Stimulated activated CD4-positive, alpha-beta T cell treated with anti-CD3 and anti-CD28 coated beads, TNF-alpha, amount 100 ng/mL, for 48 hours (primary cell): ENCODE data around the gene WNT16.
"Not testable (repeated sequence)": the region's sequence is repeated elsewhere in the genome, so short reads cannot be mapped to it uniquely, and the experiment has no call there.

Experiments used
- DNase-seq, 3 donors: peaks; one replicate each; pipeline ENCODE4 v3.0.0-alpha.2; 2020; ENCODE audit warnings: low read depth in 3 of 3

The WNT16 gene

GRCh38 chr7:121328508-121329190 lies at the start of gene WNT16:
Gene WNT16 (plus strand): TSS chr7:121329000. CDS start chr7:121329293, 293 bp downstream.
- no peak for DNase-seq

GRCh38 chr7:121279060-121279620 lies 49.7 kb upstream of the WNT16 start:
- no peak for DNase-seq

- no peak for DNase-seq
Observed at GRCh38 chr7:121279822-121280221, 49.0 kb upstream of the WNT16 start.

- DNase-seq: no peak
Observed at GRCh38 chr7:121280656-121281055, 48.1 kb upstream of the WNT16 start.

- DNase-seq: no peak
Observed at GRCh38 chr7:121282129-121282528, 46.7 kb upstream of the WNT16 start.

- DNase-seq: no peak
Observed at GRCh38 chr7:121285066-121285667, 43.6 kb upstream of the WNT16 start.

- DNase-seq: no peak
Observed at GRCh38 chr7:121286186-121286585, 42.6 kb upstream of the WNT16 start.

- no peak for DNase-seq
Observed at GRCh38 chr7:121286742-121287734, 41.8 kb upstream of the WNT16 start.

GRCh38 chr7:121288894-121289293 lies 39.9 kb upstream of the WNT16 start:
- DNase-seq: no peak

DNA sequence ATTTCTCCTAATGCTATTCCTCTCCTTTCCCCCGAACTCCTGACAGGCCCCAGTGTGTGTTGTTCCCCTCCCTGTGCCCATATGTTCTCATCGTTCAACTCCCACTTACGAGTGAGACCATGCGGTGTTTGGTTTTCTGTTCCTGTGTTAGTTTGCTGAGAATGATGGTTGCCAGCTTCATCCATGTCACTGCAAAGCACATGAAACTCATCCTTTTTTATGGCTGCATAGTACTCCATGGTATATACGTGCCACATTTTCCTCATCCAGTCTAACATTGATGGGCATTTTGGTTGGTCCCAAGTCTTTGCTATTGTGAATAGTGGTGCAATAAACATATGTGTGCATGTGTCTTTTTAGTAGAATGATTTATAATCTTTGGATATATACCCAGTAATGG lies 38.9 kb upstream of the WNT16 start:
- DNase-seq: not testable (repeated sequence)

GRCh38 chr7:121294448-121294992 lies 34.3 kb upstream of the WNT16 start:
- DNase-seq: no peak

DNA sequence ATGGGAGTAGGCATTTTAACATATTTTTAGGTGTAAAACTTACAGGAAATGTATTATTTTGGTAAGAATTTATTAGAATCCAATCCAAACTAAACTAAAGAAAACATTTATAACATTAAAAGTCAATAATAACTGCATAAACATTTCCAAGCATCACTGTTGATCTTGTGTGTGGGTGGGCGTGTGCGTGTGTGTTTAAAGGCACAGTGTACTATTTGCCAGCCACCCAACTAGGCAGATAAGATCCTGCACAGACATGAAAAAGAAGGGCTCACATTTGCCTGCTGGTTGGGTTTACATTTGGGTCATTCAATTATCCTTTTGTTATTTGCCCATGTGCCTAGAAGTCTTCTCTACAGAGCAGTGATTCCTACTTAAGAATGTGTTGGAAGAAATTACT lies 31.0 kb upstream of the WNT16 start:
- no peak for DNase-seq

GRCh38 chr7:121298831-121299239 lies 30.0 kb upstream of the WNT16 start:
- no peak for DNase-seq

DNA sequence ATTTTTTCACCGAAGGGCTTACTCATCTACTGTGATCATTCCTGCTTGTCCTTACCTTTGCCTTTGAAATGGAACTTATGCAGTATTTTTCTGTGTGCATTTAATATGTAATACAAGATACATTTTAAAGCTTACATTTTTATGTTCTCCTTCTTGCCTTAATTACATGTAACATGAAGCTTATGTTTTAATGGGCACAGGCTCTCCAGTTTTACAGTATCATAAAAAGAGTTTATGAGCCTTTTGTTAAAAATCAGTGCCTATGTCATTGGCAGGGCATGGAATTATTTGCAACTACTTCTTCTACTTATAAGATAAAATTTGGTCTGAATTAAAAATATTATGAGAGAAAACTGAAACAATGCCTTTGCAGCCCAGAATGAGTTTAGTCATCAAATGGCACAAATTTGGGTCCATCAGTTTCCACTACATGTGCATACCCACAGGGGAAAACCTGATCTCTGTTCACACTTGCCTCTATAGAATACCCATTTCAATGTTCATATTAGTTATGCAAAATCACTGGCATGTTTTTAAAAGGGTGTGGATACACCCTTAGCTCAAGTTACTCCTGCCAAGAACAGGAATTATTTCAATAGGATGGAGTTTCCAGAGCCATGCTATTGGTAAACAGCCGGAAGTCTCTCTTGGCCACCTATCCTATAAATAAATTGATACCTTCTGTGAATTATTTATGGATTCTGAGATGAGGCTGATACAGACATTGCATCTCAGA lies 27.9 kb upstream of the WNT16 start:
- DNase-seq: no peak

- no peak for DNase-seq
Observed at GRCh38 chr7:121301446-121302213, 27.2 kb upstream of the WNT16 start.

DNA sequence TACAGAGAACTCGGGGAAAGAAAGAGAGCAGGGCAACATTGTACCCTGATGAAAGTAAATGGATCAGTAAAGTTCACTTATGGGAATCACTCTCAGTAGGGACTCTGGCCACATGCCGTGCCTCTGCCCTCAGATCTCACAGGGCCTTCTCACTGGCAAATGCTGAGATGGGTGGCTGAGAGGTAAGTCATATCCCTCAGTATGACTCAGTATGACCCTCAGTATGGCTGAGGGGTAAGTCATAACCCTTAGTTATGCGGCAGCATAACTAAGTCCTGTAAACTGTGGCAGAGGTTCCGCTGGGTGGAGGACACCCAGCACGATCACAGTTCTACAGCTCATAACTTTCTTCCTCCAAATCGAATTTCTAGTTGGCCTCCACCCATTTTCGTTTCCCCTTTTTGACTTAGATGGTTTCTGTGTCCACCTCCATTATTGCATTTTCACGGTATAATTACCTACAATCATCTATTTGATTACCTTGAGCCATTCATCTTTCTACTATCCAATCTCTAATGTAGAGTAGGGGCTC lies 26.5 kb upstream of the WNT16 start:
- DNase-seq: no peak

- no peak for DNase-seq
Observed at GRCh38 chr7:121303422-121304101, 25.2 kb upstream of the WNT16 start.

DNA sequence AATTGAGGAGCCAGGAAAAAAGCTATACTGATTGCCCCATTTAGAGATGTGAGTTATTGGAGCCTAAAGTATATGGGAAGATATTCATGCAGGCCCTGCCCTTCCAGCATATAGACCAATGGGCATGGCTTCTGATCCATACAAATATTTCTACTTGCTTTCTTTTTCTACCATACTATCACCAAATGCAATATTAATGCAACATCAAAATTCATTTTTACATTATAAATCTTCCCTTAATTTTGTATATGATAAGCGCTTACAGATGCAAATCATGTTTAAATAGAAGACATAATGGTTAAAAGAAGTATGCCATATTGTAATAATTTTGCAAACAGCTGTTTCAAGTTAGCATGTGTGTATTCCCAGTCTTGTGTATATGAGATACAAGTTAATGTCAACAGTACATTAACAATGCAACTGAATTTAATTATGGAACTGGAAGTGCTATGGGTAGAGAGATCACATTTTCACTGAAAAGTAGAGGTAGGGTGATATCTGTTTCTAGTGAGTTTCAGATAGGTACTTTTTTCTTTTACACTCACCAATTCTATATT lies 24.6 kb upstream of the WNT16 start:
- no peak for DNase-seq

- no peak for DNase-seq
Observed at GRCh38 chr7:121305109-121305508, 23.7 kb upstream of the WNT16 start.
